ENCODE data around the gene SLC24A5.

DNA sequence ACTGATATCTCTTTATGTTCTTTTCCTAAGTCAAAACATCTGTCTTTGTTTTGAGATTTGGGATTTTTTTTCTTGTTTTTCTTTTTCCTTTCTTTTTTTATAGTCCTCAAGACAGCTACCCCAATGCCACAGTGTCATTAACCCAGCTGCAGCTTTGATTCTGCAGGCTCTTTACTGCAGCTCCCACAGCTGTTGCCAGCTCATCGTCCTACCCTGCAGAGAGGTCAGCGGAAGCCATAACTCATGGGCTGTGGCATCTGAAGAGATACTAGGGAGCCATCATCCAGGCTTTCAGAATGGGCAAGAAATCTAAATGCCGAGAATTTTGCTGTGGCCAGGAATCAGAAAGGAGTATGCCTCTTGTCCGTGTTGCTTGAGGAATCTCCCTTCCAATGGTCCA lies 44.3 kb upstream of the SLC24A5 start:
- TF ChIP-seq, protein P1, sequence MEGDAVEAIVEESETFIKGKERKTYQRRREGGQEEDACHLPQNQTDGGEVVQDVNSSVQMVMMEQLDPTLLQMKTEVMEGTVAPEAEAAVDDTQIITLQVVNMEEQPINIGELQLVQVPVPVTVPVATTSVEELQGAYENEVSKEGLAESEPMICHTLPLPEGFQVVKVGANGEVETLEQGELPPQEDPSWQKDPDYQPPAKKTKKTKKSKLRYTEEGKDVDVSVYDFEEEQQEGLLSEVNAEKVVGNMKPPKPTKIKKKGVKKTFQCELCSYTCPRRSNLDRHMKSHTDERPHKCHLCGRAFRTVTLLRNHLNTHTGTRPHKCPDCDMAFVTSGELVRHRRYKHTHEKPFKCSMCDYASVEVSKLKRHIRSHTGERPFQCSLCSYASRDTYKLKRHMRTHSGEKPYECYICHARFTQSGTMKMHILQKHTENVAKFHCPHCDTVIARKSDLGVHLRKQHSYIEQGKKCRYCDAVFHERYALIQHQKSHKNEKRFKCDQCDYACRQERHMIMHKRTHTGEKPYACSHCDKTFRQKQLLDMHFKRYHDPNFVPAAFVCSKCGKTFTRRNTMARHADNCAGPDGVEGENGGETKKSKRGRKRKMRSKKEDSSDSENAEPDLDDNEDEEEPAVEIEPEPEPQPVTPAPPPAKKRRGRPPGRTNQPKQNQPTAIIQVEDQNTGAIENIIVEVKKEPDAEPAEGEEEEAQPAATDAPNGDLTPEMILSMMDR (IDR thresholded peaks at IDR 0.05), result no peak
- no peak for TF ChIP-seq POLR2A (IDR thresholded peaks at IDR 0.05)
